HCT116 (cell line): ENCODE data around the gene CAPN10. TPM values are rescaled to one million over a fixed set of nuclear protein-coding genes. Genes with fewer than 3 reads are reported as not detected.

ENCODE experiments used
- ATAC-seq: fragments of 200-7000 bp; cut with Tn5 transposase; 2 replicates; pipeline ENCODE4 v1.9.1; 2020; ENCODE audit warnings: mild to moderate bottlenecking, moderate library complexity
- BruUV-seq: library from RNA; stranded (reverse); fragments of 400-500 nt; replicated peaks from 2 replicates; lab custom pipeline; 2021; lab: Mats Ljungman, UMichigan
- CTCF ChIA-PET: fragments of 300-600 bp; sonication (Branson Sonifier 250); formaldehyde crosslinking; loops from one replicate; lab custom pipeline; 2021; ENCODE audit warnings: antibody characterized with exemption; lab: Charles Lee
- POLR2A ChIA-PET: fragments of 300-600, 350-600 bp; sonication (Branson Sonifier 250); formaldehyde crosslinking; loops from one replicate; lab custom pipeline; 2021; ENCODE audit warnings: antibody characterized with exemption; lab: Charles Lee
- RAD21 ChIA-PET, 2 experiments: fragments of 300-600 bp; sonication (Branson Sonifier 250); formaldehyde crosslinking; loops; one replicate each; lab custom pipeline; 2023; ENCODE audit warnings: low total read pairs in 2 of 2; ENCODE audit not compliant: uncharacterized antibody in 2 of 2, unreplicated experiment in 2 of 2, low non-redundant PET in 1 of 2; lab: Charles Lee
- DNase-seq: peaks from one replicate; pipeline ENCODE4 v3.0.0-alpha.2; 2010; ENCODE audit warnings: low read depth, low spot score
- H2AFZ ChIP-seq: fragments of 200-600 bp; shearing (Covaris generic), sonication (generic); 2 replicates; pipeline ENCODE4 v1.6.1; 2017; ENCODE audit warnings: low read depth, mixed run types, mixed read lengths, antibody characterized with exemption, low read length; ENCODE audit not compliant: poor library complexity, severe bottlenecking
- H3K27ac ChIP-seq: 2 replicates; pipeline ENCODE4 v1.5.1; 2012; ENCODE audit warnings: low read depth, low read length
- H3K27me3 ChIP-seq: fragments of 200-600 bp; sonication (generic); 2 replicates; pipeline ENCODE4 v1.6.1; 2016; ENCODE audit warnings: mixed run types, low read length, mixed read lengths; ENCODE audit not compliant: insufficient read depth
- H3K36me3 ChIP-seq, 2 experiments: fragments of 200-500 bp in 1 of 2; fragments of 200-600 bp in 1 of 2; sonication (Bioruptor generic) in 1 of 2; sonication (generic) in 1 of 2; 2 replicates each; pipeline versions ENCODE4 v1.5.1 to v1.6.1; 2014 to 2016; ENCODE audit warnings: low read length in 2 of 2, inconsistent platforms in 1 of 2, mixed read lengths in 1 of 2, mixed run types in 1 of 2; ENCODE audit not compliant: insufficient read depth in 2 of 2, control insufficient read depth in 1 of 2
- H3K4me1 ChIP-seq, 2 experiments: fragments of 200-600 bp in 1 of 2; sonication (generic) in 1 of 2; 2 replicates each; pipeline versions ENCODE4 v1.5.1 to v1.6.1; 2012 to 2017; ENCODE audit warnings: low read length in 2 of 2, inconsistent platforms in 1 of 2, mild to moderate bottlenecking in 1 of 2, mixed read lengths in 1 of 2, mixed run types in 1 of 2, moderate library complexity in 1 of 2; ENCODE audit not compliant: insufficient read depth in 2 of 2, control insufficient read depth in 1 of 2
- H3K4me2 ChIP-seq: fragments of 200-600 bp; sonication (generic); 2 replicates; pipeline ENCODE4 v1.6.1; 2017; ENCODE audit warnings: mixed run types, low read length, mixed read lengths
- H3K4me3 ChIP-seq, 2 experiments: fragments of 200-600 bp in 1 of 2; sonication (generic) in 1 of 2; replicated peaks in 1 of 2; 2 replicates each; pipeline ENCODE4 v1.5.1; 2011 to 2016; ENCODE audit warnings: low read length in 2 of 2, control low read depth in 1 of 2, low read depth in 1 of 2, mild to moderate bottlenecking in 1 of 2, mixed read lengths in 1 of 2, mixed run types in 1 of 2
- H3K79me2 ChIP-seq: fragments of 200-600 bp; sonication (generic); 2 replicates; pipeline ENCODE4 v1.6.1; 2017; ENCODE audit warnings: mild to moderate bottlenecking, mixed run types, low read length, moderate library complexity, mixed read lengths; ENCODE audit not compliant: insufficient read depth
- H3K9ac ChIP-seq: fragments of 200-600 bp; sonication (generic); 2 replicates; pipeline ENCODE4 v1.6.1; 2016; ENCODE audit warnings: low read length, mixed read lengths
- H3K9me2 ChIP-seq: fragments of 200-600 bp; sonication (generic), shearing (Covaris generic); 2 replicates; pipeline ENCODE4 v1.6.1; 2017; ENCODE audit warnings: mixed run types, mild to moderate bottlenecking, moderate library complexity; ENCODE audit not compliant: insufficient read depth
- H3K9me3 ChIP-seq, 2 experiments: fragments of 200-500 bp in 1 of 2; fragments of 200-600 bp in 1 of 2; sonication (Bioruptor generic) in 1 of 2; sonication (generic) in 1 of 2; 2 replicates each; pipeline ENCODE4 v1.6.1; 2014 to 2017; ENCODE audit warnings: low read length in 2 of 2, mixed read lengths in 2 of 2, inconsistent platforms in 1 of 2, low read depth in 1 of 2, mild to moderate bottlenecking in 1 of 2, mixed run types in 1 of 2, moderate library complexity in 1 of 2; ENCODE audit not compliant: control insufficient read depth in 1 of 2, insufficient read depth in 1 of 2
- H4K20me1 ChIP-seq: fragments of 200-600 bp; sonication (generic), shearing (Covaris generic); 2 replicates; pipeline ENCODE4 v1.6.1; 2017; ENCODE audit warnings: mixed run types, mild to moderate bottlenecking, moderate library complexity; ENCODE audit not compliant: insufficient read depth
- CBX3 ChIP-seq: IDR thresholded peaks from 2 replicates; pipeline ENCODE4 v1.6.1; 2012; ENCODE audit warnings: low read depth
- CEBPB ChIP-seq: IDR thresholded peaks from 2 replicates; pipeline ENCODE4 v1.6.1; 2012; ENCODE audit warnings: low read depth
- EGR1 ChIP-seq: IDR thresholded peaks from 2 replicates; pipeline ENCODE4 v1.6.1; 2012; ENCODE audit warnings: low read depth
- ELF1 ChIP-seq: IDR thresholded peaks from 2 replicates; pipeline ENCODE4 v1.6.1; 2012; ENCODE audit warnings: low read depth, borderline replicate concordance
- EZH2 ChIP-seq: fragments of 200-600 bp; sonication (generic); IDR thresholded peaks from 2 replicates; pipeline ENCODE4 v1.6.1; 2017; ENCODE audit warnings: antibody characterized with exemption, mixed run types
- EZH2phosphoT487 ChIP-seq: fragments of 200-600 bp; IDR thresholded peaks from 2 replicates; pipeline ENCODE4 v1.6.1; 2018; ENCODE audit warnings: antibody characterized with exemption, borderline replicate concordance
- FOSL1 ChIP-seq: IDR thresholded peaks from 2 replicates; pipeline ENCODE4 v1.6.1; 2012; ENCODE audit warnings: low read depth
- POLR2AphosphoS5 ChIP-seq: IDR thresholded peaks from 2 replicates; pipeline ENCODE4 v1.6.1; 2011; ENCODE audit warnings: mild to moderate bottlenecking, low read depth, low read length, moderate library complexity
- RAD21 ChIP-seq: IDR thresholded peaks from 2 replicates; pipeline ENCODE4 v1.6.1; 2012; ENCODE audit warnings: low read depth, mild to moderate bottlenecking
- SIN3A ChIP-seq: IDR thresholded peaks from 2 replicates; pipeline ENCODE4 v1.6.1; 2012; ENCODE audit warnings: low read depth
- SP1 ChIP-seq: IDR thresholded peaks from 2 replicates; pipeline ENCODE4 v1.6.1; 2012; ENCODE audit warnings: low read depth
- SRF ChIP-seq: IDR thresholded peaks from 2 replicates; pipeline ENCODE4 v1.6.1; 2012; ENCODE audit warnings: low read depth
- YY1 ChIP-seq: IDR thresholded peaks from 2 replicates; pipeline ENCODE4 v1.6.1; 2011; ENCODE audit warnings: low read length, low read depth, moderate library complexity, mild to moderate bottlenecking; ENCODE audit not compliant: insufficient replicate concordance; ENCODE audit errors: extremely low read depth
- ZFX ChIP-seq: fragments of 450-650 bp; IDR thresholded peaks from 2 replicates; pipeline ENCODE4 v1.6.1; 2017
- intact Hi-C: fragments of 100-400 bp; cut with micrococcal nuclease; formaldehyde crosslinking; loops from 2 replicates; pipeline ENCODE4 v1.10.0; 2022
- total RNA-seq: library from RNA; stranded (reverse); gene quantifications from one replicate; pipeline ENCODE4 v1.2.1, GENCODE V29; 2021; ENCODE audit not compliant: unreplicated experiment
- TF ChIP-seq, protein P1 (sequence below): IDR thresholded peaks from 2 replicates; pipeline ENCODE4 v1.6.1; 2012
- TF ChIP-seq, protein P2 (sequence below): IDR thresholded peaks from 2 replicates; pipeline ENCODE4 v1.6.1; 2012
- TF ChIP-seq, protein P3 (sequence below), 3 experiments: fragments of 200-600 bp in 1 of 3; sonication (generic) in 1 of 3; IDR thresholded peaks in 2 of 3; conservative IDR thresholded peaks in 1 of 3; 2 replicates each; pipeline ENCODE4 v1.5.1; 2012 to 2017; ENCODE audit warnings: low read depth in 2 of 3, low read length in 2 of 3, antibody characterized with exemption in 1 of 3, borderline replicate concordance in 1 of 3, control low read depth in 1 of 3, mild to moderate bottlenecking in 1 of 3, mixed read lengths in 1 of 3, mixed run types in 1 of 3, moderate library complexity in 1 of 3; ENCODE audit not compliant: insufficient read depth in 1 of 3
- TF ChIP-seq, protein P4 (sequence below): IDR thresholded peaks from 2 replicates; pipeline ENCODE4 v1.6.1; 2011; ENCODE audit warnings: mild to moderate bottlenecking, low read length, moderate library complexity; ENCODE audit not compliant: insufficient replicate concordance; ENCODE audit errors: extremely low read depth

The CAPN10 gene
- total RNA-seq, 1 experiment from 2014 or later: 40.7 TPM

DNA sequence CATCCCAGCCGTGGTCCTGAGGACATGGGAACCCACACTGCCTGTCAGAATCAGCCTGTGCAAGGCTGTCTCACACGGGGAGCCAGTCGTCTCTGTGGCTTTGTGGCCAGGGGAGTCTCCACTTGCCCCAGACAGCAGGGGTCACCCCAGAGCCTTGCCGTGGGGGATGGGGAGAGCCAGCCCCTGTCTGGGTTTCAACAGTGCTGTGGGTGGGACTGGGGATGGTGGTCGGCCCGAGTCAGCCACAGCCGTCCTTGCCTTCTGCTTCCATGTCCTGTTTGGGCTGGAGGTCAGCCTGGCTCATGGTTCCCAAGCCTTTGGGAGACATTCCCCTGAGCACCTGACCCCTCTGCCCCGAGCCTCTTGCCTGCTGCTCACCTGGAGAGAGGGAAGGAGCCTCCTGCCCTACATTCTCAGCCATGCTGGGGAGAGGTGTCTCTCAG lies 58.3 kb downstream of the CAPN10 start:
- ATAC-seq (no peak), DNase-seq (no peak)
- TF ChIP-seq EZH2 (no peak), ELF1 (no peak), SP1 (no peak), YY1 (no peak), RAD21 (no peak), EGR1 (no peak), CEBPB (no peak), EZH2phosphoT487 (no peak), POLR2AphosphoS5 (no peak), ZFX (no peak), FOSL1 (no peak), SRF (no peak), CBX3 (no peak), SIN3A (no peak)
- TF ChIP-seq, protein P1, sequence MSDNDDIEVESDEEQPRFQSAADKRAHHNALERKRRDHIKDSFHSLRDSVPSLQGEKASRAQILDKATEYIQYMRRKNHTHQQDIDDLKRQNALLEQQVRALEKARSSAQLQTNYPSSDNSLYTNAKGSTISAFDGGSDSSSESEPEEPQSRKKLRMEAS: no peak
- TF ChIP-seq, protein P2, sequence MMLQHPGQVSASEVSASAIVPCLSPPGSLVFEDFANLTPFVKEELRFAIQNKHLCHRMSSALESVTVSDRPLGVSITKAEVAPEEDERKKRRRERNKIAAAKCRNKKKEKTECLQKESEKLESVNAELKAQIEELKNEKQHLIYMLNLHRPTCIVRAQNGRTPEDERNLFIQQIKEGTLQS: no peak
- TF ChIP-seq, protein P3, sequence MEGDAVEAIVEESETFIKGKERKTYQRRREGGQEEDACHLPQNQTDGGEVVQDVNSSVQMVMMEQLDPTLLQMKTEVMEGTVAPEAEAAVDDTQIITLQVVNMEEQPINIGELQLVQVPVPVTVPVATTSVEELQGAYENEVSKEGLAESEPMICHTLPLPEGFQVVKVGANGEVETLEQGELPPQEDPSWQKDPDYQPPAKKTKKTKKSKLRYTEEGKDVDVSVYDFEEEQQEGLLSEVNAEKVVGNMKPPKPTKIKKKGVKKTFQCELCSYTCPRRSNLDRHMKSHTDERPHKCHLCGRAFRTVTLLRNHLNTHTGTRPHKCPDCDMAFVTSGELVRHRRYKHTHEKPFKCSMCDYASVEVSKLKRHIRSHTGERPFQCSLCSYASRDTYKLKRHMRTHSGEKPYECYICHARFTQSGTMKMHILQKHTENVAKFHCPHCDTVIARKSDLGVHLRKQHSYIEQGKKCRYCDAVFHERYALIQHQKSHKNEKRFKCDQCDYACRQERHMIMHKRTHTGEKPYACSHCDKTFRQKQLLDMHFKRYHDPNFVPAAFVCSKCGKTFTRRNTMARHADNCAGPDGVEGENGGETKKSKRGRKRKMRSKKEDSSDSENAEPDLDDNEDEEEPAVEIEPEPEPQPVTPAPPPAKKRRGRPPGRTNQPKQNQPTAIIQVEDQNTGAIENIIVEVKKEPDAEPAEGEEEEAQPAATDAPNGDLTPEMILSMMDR (IDR thresholded peaks at IDR 0.05 in 2 of 3, conservative IDR thresholded peaks at IDR 0.05 in 1 of 3; ENCODE audit: borderline replicate concordance in 1 of 3, insufficient read depth in 1 of 3, low read depth in 2 of 3, low read length in 2 of 3): no peak
- TF ChIP-seq, protein P4, sequence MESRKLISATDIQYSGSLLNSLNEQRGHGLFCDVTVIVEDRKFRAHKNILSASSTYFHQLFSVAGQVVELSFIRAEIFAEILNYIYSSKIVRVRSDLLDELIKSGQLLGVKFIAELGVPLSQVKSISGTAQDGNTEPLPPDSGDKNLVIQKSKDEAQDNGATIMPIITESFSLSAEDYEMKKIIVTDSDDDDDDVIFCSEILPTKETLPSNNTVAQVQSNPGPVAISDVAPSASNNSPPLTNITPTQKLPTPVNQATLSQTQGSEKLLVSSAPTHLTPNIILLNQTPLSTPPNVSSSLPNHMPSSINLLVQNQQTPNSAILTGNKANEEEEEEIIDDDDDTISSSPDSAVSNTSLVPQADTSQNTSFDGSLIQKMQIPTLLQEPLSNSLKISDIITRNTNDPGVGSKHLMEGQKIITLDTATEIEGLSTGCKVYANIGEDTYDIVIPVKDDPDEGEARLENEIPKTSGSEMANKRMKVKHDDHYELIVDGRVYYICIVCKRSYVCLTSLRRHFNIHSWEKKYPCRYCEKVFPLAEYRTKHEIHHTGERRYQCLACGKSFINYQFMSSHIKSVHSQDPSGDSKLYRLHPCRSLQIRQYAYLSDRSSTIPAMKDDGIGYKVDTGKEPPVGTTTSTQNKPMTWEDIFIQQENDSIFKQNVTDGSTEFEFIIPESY: no peak
- no TSS peak for BruUV-seq
- Histone ChIP-seq H3K4me3 (no peak overlapping the region), H3K27me3 (peaks cover 4% of the 10 kb centered on the region; the same call in 1 of the 2 replicates), H3K27ac (no peak overlapping the region), H3K4me2 (no peak overlapping the region), H3K4me1 (no peaks in the 10 kb centered on the region), H3K79me2 (no peaks in the 10 kb centered on the region), H3K9me3 (no peaks in the 10 kb centered on the region), H3K9me2 (no peaks in the 10 kb centered on the region), H4K20me1 (no peaks in the 10 kb centered on the region), H3K36me3 (no peaks in the 10 kb centered on the region), H2AFZ (no peak overlapping the region), H3K9ac (no peak overlapping the region)
- ChIA-PET CTCF (no interaction called here), POLR2A (no interaction called here), RAD21 (no interaction called here)
- intact Hi-C loops: no loop called here
